Activated CD8-positive, alpha-beta memory T cell treated with anti-CD3 and anti-CD28 coated beads for 4 hours (primary cell): ENCODE data around the gene SYNJ1.
"Not testable (repeated sequence)": the region's sequence is repeated elsewhere in the genome, so short reads cannot be mapped to it uniquely, and the experiment has no call there.

ENCODE experiments used
- DNase-seq, 2 donors: peaks; one replicate each; pipeline ENCODE4 v3.0.0-alpha.2; 2020; ENCODE audit warnings: low read depth in 2 of 2

The SYNJ1 gene, protein sequence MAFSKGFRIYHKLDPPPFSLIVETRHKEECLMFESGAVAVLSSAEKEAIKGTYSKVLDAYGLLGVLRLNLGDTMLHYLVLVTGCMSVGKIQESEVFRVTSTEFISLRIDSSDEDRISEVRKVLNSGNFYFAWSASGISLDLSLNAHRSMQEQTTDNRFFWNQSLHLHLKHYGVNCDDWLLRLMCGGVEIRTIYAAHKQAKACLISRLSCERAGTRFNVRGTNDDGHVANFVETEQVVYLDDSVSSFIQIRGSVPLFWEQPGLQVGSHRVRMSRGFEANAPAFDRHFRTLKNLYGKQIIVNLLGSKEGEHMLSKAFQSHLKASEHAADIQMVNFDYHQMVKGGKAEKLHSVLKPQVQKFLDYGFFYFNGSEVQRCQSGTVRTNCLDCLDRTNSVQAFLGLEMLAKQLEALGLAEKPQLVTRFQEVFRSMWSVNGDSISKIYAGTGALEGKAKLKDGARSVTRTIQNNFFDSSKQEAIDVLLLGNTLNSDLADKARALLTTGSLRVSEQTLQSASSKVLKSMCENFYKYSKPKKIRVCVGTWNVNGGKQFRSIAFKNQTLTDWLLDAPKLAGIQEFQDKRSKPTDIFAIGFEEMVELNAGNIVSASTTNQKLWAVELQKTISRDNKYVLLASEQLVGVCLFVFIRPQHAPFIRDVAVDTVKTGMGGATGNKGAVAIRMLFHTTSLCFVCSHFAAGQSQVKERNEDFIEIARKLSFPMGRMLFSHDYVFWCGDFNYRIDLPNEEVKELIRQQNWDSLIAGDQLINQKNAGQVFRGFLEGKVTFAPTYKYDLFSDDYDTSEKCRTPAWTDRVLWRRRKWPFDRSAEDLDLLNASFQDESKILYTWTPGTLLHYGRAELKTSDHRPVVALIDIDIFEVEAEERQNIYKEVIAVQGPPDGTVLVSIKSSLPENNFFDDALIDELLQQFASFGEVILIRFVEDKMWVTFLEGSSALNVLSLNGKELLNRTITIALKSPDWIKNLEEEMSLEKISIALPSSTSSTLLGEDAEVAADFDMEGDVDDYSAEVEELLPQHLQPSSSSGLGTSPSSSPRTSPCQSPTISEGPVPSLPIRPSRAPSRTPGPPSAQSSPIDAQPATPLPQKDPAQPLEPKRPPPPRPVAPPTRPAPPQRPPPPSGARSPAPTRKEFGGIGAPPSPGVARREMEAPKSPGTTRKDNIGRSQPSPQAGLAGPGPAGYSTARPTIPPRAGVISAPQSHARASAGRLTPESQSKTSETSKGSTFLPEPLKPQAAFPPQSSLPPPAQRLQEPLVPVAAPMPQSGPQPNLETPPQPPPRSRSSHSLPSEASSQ (N-terminal part only)

DNA sequence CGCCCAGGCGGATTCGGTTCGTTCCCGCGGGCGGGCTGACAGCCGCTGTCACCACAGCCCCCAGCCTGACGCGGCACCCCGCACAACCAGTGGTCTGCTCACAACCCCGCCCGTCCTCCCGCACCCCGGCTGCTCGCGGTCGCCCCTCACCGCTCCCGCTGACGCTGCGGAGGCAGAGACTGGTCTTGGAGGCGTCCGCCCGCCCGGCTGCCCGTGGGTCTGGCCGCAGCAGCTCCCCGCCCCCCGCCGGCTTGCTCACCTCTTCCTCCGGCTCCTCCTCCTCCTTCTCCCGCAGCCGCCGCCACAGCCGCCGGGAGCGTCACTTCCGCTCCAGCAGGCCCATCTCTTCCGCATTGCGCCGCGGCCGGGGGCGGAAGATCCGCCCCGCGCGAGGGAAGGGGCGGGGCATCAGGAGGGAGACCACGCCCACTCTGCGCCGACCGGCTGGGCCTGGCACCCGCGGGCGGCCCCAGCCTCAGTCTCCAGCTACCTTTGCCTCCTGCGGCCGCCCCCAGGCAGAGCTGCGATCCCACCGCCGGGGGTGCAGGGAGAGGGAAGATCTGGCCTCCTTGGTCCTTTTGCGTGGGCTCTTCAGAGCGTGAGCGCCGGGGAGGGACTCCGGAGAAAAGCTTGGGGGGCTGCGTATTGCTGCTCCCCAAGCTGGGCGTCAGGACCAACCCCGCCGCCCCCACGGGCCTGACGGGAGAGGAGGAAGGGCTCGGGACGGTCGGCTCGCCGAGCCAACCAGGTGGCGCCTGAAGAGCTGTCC lies at the start of gene SYNJ1:
Gene SYNJ1, minus strand, starts transcription at position 327 of the 769 bp plus-strand sequence. CDS start 1,118 bp downstream, outside the sequence.
- DNase-seq = peak; percentile 86 to 87

GRCh38 chr21:32777269-32777668 lies 49.5 kb upstream of the SYNJ1 start:
- no peak for DNase-seq

DNA sequence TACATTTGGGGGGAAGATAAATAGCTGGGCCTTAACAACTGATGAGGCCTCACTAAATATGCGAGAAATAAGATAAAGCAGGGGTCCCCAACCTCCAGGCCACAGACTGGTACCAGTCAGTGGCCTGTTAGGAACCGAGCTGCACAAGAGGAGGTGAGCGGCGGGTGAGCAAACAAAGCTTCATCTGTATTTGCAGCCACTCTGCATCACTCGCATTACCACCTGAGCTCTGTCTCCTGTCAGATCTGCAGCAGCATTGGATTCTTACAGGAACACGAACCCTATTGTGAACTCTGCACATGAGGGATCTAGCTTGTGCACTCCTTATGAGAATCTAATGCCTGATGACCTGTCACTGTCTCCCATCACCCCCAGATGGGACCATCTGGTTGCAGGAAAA lies 48.9 kb upstream of the SYNJ1 start:
- no peak for DNase-seq

DNA sequence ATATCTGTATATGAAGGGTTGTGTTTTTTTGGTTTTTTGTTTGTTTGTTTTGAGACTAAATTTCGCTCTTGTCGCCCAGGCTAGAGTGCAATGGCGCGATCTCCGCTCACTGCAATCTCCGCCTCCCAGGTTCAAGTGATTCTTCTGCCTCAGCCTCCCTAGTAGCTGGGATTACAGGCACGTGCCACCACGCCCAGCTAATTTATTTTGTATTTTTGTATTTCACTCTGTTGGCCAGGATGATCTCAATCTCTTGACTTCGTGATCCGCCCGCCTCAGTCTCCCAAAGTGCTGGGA lies 45.2 kb upstream of the SYNJ1 start:
- not testable (repeated sequence) for DNase-seq

DNA sequence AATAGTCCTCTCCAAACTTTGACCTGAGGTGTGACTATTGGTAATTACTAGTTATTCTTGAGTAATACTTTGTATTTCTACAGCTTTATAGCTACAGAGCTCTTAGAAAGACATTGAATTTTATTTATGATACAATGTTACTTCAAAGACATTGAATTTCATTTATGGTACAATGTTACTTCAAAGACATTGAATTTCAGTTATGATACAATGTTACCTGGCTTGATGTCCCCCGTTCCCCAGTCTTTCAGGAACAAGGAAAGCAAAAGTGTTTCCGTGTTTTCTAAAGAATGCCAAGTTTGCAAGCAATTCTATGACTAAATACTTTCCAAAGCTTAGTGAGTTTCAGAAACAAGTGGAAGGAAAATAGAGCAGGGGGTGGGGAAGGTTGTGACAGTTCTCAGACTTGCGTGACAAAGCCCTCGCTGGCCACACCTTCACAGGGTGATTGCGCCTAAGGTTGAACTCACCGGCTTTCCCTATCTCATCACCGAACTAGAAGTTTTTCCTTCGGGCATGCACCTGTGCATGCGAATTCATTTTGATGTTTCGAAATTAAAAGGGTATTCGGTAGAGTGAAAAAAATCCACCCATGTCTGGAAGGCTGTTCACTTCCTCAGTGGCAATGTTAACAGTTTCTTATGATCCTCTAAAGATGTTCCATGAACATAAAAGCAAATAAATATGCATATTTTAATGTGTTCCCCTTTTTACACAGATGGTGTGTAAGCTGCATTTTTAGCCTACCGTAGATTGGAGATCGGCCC lies 44.7 kb upstream of the SYNJ1 start:
- peak; percentile 13 to 57 for DNase-seq

DNA sequence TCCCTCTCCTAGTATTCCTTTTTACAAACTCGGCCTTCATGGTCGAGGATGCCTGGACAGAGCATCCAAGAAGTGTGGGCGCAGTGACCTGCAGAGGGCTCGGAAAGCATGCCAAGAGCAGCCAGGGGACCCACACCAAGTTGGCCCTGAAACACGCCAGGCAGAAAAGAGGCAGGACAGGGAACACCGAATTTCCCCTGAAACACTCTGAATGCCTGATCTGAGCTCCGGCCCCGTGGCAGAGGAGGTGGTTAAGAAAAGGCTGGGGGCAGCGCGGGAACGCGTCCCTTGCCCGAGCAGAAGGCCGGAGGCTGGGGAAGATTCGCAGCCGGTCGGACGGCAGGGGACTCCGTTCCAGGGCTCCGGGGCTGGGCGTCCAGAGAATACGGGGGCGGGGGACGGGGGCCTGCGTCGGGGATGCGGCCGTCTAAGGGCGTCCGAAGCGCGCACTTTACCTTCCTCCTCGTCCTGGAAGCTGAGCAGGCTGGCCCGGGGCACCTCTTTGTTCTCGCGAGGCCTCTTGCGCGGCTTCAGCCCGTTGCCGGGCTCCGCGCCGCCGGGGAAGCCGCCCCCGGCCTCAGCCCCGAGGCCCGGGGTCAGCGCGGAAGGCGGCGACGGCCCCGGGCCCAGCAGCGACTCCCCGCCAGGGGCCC lies 43.2 kb upstream of the SYNJ1 start:
- DNase-seq = peak; percentile 2 to 9

- no peak for DNase-seq
These were observed 40.7 kb upstream of the SYNJ1 start for GRCh38 chr21:32768530-32768929.

DNA sequence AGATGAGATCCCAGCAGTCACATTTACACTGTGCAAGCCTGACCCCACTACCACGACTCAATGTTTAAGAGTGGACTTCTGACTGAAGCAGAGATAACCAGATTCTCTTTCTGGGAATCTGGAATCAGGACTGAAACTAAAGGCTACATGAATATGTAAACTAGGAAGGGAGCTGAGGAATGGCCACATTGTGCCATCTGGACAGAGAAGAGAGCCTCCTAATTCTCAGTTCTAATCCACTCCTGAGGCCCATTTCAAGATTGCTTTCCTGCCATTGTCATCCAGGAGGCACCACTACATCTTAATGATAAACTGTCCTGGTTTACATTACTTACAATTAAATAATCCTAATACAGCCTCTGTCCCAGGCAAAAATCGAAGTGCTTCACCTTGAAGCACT lies 37.2 kb upstream of the SYNJ1 start:
- no peak for DNase-seq

DNA sequence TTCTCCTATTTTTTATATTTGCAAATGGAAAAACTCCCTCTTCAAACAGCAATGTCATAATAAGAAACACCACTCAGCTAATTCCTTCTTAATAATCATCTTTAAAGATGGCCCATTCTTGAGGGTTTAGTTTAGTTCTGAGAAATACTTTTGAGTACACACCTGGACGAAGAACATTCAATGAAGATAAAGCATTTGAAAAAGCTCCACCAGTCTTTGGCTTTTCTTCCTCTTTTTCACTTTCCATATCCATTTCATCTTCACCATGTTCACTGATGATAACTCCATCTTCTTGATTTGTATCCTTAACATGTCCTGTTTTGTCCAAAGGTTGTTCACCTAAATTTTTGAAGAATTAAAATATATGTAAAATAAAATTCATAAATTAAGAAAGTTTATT lies 36.4 kb upstream of the SYNJ1 start:
- DNase-seq = no peak

DNA sequence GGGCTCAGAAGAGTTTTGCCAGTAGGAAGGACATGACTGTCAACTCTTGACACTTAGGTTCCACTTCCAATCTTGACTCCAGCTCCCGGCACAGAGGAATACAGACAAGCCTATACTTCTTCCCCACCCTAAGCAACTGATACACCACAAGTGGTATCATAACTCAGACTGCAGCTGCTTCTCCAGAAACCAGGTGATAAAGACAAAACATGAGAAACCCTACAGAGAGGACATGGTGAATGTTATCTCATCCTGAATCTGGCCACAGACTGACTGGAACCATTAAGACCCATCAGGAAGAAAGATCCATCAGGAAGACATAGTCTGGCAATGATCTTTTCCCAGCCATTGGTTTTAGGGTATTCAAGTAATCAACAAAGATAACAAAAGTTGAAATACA lies 30.0 kb upstream of the SYNJ1 start:
- DNase-seq = no peak

GRCh38 chr21:32756096-32756495 lies 28.3 kb upstream of the SYNJ1 start:
- DNase-seq = no peak

DNA sequence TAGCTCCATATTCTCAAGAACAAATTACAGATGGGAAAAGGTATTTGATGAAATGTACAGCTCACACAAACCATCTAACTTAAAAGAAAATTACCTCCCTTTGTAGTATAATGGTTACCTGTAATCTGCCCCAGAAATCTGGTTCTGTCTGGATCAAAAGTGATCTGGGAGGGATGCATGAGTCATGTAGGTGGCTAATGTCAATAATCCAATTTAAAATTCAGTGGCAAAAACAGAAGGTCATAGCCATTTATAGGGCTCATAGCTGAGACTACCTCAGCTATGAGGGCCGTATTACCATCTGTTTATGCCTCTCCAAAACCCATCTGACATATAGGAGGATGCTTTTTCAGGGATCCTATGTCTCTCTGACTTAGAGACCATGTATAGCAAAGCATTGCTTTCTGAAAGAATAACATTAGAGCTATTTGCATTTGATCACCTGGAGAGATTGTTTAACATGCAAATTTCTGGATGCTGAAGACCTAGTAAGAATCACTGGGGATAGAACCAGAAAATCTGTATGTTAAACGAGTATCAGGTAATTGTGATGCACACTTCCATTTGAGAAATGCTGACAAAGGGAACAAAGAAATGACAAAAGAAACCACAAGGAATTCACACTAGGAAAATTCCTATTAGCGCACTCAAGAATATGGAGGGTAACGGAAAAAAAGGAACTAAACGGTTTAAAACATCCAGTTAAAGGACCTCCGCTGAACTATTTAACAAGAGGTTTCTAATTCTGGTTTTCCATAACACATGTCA lies 26.2 kb upstream of the SYNJ1 start:
- DNase-seq = no peak

DNA sequence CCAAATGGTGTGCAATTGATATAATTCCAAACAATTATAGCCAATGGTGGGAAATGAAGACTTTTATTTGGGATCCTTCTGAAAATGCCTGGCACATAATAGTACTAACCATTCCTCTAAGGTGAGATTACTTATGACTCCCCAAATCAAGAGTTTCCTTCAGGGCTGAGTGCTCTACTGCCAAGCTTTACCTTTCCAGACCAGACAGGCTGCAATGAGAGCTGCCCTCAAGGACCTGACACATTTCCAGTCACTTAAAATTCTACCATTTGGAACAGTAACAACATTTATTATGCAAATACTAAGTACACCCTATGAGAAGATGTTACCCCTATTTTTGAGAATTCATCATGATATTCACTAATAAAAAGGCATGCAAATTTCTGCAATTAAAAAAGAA lies 22.6 kb upstream of the SYNJ1 start:
- no peak for DNase-seq

GRCh38 chr21:32749662-32750061 lies 21.8 kb upstream of the SYNJ1 start:
- no peak for DNase-seq

DNA sequence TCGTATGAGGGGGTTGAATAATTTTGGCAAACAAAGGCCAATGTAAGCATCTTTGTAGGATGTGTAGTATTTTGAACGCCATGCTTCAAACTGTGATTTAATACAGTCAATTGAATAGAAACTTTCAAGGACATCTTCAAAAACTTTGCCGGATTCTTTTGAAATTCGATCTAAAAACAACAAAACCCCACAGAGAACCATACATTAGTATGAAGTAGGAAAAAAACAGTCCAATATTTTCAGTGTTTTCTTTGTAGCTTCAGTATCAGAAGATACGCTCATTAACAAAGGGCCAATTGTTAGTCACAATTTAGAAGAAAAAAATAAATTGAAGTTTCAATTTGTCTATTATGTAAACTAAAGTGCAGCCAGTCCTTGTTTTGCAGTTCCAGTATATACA lies 20.7 kb upstream of the SYNJ1 start:
- DNase-seq = no peak

GRCh38 chr21:32747396-32747795 lies 19.6 kb upstream of the SYNJ1 start:
- DNase-seq = no peak

- not testable (repeated sequence) for DNase-seq
These were observed 18.9 kb upstream of the SYNJ1 start for GRCh38 chr21:32746711-32747110.

DNA sequence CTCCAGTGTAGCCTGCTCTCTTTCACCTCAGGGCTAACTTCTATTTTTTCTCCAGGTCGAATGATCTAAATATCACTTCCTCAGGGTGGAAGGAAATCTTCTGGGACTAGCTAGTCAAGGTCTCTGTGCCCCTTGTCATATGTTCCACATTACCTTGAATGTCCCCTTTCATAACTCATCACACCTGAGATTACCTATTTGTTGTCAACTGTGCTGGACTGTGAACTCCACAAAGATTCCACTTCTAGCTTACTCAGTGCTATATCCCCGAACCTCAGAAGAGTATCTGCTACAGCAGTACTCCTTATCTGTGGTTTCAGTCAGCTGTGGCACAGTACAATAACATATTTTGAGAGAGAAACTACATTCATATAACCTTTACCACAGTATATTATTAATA lies 14.6 kb upstream of the SYNJ1 start:
- no peak for DNase-seq

DNA sequence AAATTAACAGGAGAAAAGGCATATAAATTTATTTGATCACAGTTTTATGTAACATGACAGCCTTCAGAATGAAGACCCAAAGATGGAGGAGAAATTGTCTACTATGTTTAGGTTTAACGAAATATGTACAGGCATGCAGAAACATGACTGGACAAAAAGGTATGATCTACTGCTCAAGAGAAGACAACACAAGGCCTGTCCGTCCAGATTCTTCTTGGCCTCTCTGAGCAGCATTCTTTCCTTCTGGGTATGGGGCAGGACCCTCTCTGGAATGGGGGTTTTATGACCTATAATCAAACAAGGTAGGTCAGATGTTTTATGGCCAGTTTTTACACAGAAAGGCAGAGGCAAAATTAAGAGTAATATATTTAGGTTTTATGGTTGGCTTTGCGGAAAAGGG lies 13.5 kb upstream of the SYNJ1 start:
- no peak for DNase-seq
